ENCODE data around the gene NTRK3. TPM values are rescaled to one million over a fixed set of nuclear protein-coding genes. Genes with fewer than 3 reads are reported as not detected.

Gene NTRK3
- total and polyA plus RNA-seq, 4 donors: 0.21 to 2.9 (median 0.32) TPM

- TF ChIP-seq ZBTB33 (IDR thresholded peaks at IDR 0.05) (no peak), RAD21 (IDR thresholded peaks at IDR 0.05) (no peak), RXRA (IDR thresholded peaks at IDR 0.05) (no peak)
These were observed 312.5 kb downstream of the NTRK3 start (continued) for GRCh38 chr15:87944050-87944449.

DNA sequence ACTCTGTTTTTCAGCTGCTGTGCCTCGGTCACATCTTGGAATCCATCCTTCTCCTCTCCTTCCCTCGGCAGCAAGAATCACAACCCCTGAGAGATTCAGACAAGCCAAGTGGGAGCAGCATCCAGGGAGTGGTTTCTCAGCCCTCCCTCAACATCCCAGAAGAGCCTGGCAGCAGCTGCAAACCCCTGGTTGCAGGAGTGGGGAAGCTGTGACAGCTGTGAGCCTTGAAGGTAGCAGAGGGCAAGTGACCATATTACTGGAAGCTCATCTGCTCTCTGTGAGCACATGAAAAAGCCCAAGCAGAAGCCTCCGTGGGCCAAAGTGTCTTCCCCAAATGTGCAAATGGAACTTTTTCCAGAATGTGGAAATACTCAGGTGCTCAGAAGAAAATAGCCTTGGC is 312.9 kb downstream of the NTRK3 start:
- H3K27ac ChIP-seq (ENCODE audit: low read depth in 1 of 2, low read length in 2 of 2): no peak overlapping the region

DNA sequence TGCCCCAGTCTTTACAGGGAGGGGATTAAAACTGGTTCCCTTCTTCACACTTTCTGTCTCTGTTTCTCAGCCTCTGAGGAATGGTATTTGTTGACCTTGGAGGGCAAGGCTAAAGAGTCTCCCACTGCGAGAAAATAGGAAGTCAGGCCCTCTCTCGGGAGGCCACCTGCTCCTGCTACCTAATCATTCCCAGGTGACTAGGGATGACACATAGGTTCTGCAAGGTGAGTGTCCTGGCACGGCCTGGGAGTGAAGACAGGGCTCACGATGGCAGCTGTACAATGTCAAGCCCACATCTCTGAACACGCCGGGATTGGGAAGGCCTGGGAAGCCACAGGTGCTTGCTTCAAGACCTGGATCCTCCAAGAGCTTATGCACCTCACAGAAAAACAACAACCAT is 314.2 kb downstream of the NTRK3 start:
- no peaks in the 10 kb centered on the region for H3K4me1 ChIP-seq (ENCODE audit: control insufficient read depth in 4 of 4, insufficient read depth in 4 of 4, low read length in 3 of 4)
- no peaks in the 10 kb centered on the region for H3K27me3 ChIP-seq (ENCODE audit: control insufficient read depth in 4 of 4, insufficient read depth in 4 of 4, low read length in 3 of 4)
- no peaks in the 10 kb centered on the region for H3K36me3 ChIP-seq (ENCODE audit: control insufficient read depth in 4 of 4, insufficient read depth in 3 of 4, low read depth in 1 of 4, low read length in 3 of 4)
- DNase-seq (ENCODE audit: low spot score): no peak
- H3K9ac ChIP-seq (ENCODE audit: low read depth in 1 of 2, low read length in 2 of 2): no peak overlapping the region
- TF ChIP-seq RAD21 (IDR thresholded peaks at IDR 0.05): no peak
- TF ChIP-seq FOXA1 (IDR thresholded peaks at IDR 0.05): no peak
- no peak for TF ChIP-seq TAF1 (conservative IDR thresholded peaks at IDR 0.05)
- TF ChIP-seq JUND (IDR thresholded peaks at IDR 0.05): no peak
- no peak for TF ChIP-seq SP1 (IDR thresholded peaks at IDR 0.05)
- TF ChIP-seq REST (IDR thresholded peaks at IDR 0.05): no peak
- TF ChIP-seq, protein P1, sequence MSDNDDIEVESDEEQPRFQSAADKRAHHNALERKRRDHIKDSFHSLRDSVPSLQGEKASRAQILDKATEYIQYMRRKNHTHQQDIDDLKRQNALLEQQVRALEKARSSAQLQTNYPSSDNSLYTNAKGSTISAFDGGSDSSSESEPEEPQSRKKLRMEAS (IDR thresholded peaks at IDR 0.05): no peak
- no peak for TF ChIP-seq GABPA (IDR thresholded peaks at IDR 0.05 in 1 of 2, conservative IDR thresholded peaks at IDR 0.05 in 1 of 2)
- no peak for TF ChIP-seq EGR1 (IDR thresholded peaks at IDR 0.05; ENCODE audit: low read depth in 2 of 2)
- no peak for TF ChIP-seq NR2F2 (IDR thresholded peaks at IDR 0.05)
- TF ChIP-seq ZBTB33 (IDR thresholded peaks at IDR 0.05): no peak
- no peak for TF ChIP-seq HNF4G (IDR thresholded peaks at IDR 0.05)
- TF ChIP-seq FOXA2 (IDR thresholded peaks at IDR 0.05): no peak
- no peak overlapping the region for H3K27ac ChIP-seq (ENCODE audit: low read depth in 1 of 2, low read length in 2 of 2)
- H3K9me3 ChIP-seq (ENCODE audit: control insufficient read depth in 4 of 4, low read length in 3 of 4): no peaks in the 10 kb centered on the region
- H3K4me3 ChIP-seq (ENCODE audit: low read depth in 1 of 3, low read length in 3 of 3): no peak overlapping the region
- WGBS: 68% methylated on average over 6 of the region's 6 CpGs

More for the DNA sequence above, 312.9 kb downstream of the NTRK3 start:
- Histone ChIP-seq H3K27me3 (ENCODE audit: control insufficient read depth in 4 of 4, insufficient read depth in 4 of 4, low read length in 3 of 4) (no peaks in the 10 kb centered on the region), H3K4me3 (ENCODE audit: low read depth in 1 of 3, low read length in 3 of 3) (no peak overlapping the region), H3K36me3 (ENCODE audit: control insufficient read depth in 4 of 4, insufficient read depth in 3 of 4, low read depth in 1 of 4, low read length in 3 of 4) (no peaks in the 10 kb centered on the region), H3K9ac (ENCODE audit: low read depth in 1 of 2, low read length in 2 of 2) (no peak overlapping the region), H3K4me1 (ENCODE audit: control insufficient read depth in 4 of 4, insufficient read depth in 4 of 4, low read length in 3 of 4) (no peaks in the 10 kb centered on the region), H3K9me3 (ENCODE audit: control insufficient read depth in 4 of 4, low read length in 3 of 4) (no peaks in the 10 kb centered on the region)
- TF ChIP-seq, protein P1 (IDR thresholded peaks at IDR 0.05): no peak
- TF ChIP-seq ZBTB33 (IDR thresholded peaks at IDR 0.05) (no peak), TAF1 (conservative IDR thresholded peaks at IDR 0.05) (no peak), FOXA2 (IDR thresholded peaks at IDR 0.05) (no peak), FOXA1 (IDR thresholded peaks at IDR 0.05) (no peak)
- WGBS: 71% methylated on average over 3 of the region's 3 CpGs
- DNase-seq (ENCODE audit: low spot score): no peak
